HG03442 (cell line): ENCODE results near the gene IARS2.
"Not testable (repeated sequence)": the region's sequence is repeated elsewhere in the genome, so short reads cannot be mapped to it uniquely, and the experiment has no call there.

ENCODE experiments used
- ATAC-seq: cut with Tn5 transposase; IDR thresholded peaks from one replicate; pipeline ENCODE4 v1.9.1; 2021; ENCODE audit warnings: mild to moderate bottlenecking, moderate library complexity; ENCODE audit not compliant: unreplicated experiment

Gene IARS2

GRCh38 chr1:220094016-220094911, at the start of gene IARS2:
Gene IARS2 (plus strand): TSS chr1:220094132. CDS start chr1:220094217, 85 bp downstream.
- peak; percentile 60 for ATAC-seq

DNA sequence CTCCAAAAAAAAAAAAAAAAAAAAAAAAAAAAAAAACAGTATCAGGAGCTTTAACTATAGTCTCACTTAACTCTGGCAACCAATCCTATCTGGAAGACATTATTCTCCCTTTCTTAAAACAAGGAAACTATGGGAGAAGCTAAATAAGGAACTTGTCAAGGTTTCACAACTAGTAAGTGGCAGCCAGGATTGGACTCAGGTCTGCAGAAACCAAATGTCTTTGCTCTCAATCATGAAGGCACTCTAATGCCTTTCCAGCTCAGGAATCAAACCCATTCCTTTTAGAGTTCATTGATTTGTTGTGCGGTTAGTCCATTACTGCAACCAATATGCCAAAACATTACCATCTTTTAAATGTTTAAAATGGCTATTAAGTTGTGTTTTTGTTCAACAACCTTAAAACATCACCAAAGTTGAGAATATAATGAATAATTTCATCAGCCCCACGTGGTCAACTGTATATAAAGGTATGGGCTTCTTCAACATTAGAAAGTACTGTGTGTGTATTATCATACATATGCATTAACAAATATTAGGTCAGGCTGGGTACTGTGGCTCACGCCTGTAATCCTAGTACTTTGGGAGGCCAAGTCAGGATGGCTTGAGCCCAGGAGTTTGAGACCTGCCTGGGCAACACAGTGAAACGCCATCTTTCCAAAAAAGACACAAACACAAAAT, 49.1 kb upstream of the IARS2 start:
- no peak for ATAC-seq

GRCh38 chr1:220045356-220046051, 48.4 kb upstream of the IARS2 start:
- ATAC-seq, result no peak

- peak; percentile 98 for ATAC-seq
These were observed 47.6 kb upstream of the IARS2 start, which contains the start of gene EPRS1 for GRCh38 chr1:220046052-220046930. Gene EPRS1 (minus strand): TSS chr1:220046505. CDS start chr1:220046388, 117 bp downstream.

DNA sequence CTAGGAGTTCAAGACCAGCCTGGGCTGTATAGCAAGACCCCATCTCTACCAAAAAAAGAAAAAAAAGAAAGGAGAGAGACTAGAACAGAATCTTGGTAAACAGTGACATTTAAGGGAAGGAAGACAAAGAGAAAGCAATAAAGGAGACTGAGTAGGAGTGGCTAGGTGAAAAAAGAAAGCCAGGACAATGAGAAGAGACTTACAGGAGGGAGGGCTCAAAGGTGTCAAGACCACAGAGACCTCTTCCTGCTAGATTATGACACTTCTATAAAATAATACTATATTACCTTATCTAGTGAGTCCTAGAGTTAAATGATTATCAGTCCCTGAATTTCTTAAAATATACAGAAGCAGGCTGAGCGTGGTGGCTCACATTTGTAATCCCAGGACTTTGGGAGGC, 37.6 kb upstream of the IARS2 start:
- ATAC-seq, result no peak

- no peak for ATAC-seq
These were observed 33.1 kb upstream of the IARS2 start for GRCh38 chr1:220060876-220061275.

DNA sequence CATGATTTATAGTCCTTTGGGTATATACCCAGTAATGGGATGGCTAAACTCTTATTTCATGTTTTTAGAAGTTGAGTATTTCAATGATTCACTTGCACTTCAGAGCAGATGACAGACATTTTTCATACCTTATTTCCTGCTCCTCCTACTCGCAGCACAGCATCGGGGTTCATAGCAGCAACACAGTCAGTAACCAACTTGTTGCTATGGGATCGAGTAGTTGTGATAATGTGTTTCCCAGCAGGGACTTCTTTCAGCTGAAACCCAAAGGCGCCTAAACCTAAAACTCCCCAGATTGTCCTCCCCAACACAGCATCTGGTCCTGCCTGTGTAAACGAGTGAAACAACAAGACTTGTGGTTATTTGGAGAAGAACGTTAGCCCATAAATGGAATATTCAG, 31.3 kb upstream of the IARS2 start:
- no peak for ATAC-seq

DNA sequence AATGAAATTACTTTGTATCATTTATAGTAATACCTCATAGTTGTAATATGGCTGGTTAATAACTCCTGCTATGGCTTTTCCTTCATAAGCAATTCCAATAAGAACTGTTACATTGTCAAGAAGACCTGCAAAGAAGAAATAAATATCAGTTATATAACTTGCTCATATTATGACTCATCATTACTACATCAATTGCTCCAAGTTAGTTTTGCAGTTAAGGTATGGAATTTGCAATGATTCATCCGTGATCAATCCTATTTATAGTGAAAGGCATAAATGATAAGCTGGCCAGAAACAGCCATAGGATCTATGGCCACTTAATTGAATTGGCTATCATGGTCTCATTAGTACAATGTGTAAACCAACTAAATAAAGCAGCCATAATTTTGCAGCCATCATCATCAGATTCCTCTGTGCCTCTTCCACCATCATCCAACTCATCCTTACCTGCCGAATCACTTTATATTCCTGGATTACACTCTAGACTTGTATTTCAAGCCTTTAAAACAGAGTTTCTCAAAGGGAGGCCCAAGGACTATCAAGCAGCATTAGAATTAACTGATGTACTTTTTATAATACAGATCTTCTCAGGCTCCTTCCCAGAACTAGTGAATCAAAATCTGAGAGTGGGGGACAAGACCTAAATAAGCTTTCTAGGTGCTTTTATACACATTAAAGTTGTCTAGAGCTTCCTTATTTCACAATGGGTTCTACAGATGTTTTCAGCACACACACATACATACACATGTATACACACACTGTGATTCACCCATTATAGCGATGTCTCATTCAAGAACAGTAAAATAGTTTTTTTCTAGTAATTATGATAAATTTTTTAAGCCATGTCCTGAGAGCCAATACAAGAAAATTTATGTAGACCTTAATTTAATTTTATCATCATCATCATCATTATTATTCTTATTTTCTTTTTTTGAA, 26.4 kb upstream of the IARS2 start:
- no peak for ATAC-seq

GRCh38 chr1:220076861-220077762, 16.8 kb upstream of the IARS2 start:
- ATAC-seq, result no peak

GRCh38 chr1:220077887-220078286, 16.0 kb upstream of the IARS2 start:
- no peak for ATAC-seq

DNA sequence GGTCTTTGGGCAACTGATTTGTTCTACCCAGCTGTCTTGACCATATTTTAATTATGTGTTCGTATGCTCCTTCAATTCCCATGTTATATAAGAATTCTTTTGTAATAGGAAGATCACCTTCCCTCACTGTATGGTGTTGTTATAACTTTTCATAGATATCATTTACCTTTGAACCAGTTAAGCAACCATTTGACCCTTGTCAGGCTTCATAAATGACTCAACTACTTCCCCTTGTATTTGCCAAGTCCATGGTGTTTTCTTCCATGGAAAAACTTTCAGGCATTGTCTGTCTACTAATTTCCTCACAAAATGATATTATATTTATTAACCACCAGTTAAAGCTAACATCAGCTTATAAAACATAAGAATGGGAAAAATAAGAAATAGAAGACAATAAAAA, 9.5 kb upstream of the IARS2 start:
- no peak for ATAC-seq

GRCh38 chr1:220086261-220086686, 7.7 kb upstream of the IARS2 start:
- peak; percentile 47 for ATAC-seq

- peak; percentile 53 for ATAC-seq
These were observed 4.0 kb upstream of the IARS2 start, which contains the start of gene BPNT1 for GRCh38 chr1:220089650-220090556. Gene BPNT1 (minus strand): TSS chr1:220089788. CDS start chr1:220079846, 9,942 bp downstream.

DNA sequence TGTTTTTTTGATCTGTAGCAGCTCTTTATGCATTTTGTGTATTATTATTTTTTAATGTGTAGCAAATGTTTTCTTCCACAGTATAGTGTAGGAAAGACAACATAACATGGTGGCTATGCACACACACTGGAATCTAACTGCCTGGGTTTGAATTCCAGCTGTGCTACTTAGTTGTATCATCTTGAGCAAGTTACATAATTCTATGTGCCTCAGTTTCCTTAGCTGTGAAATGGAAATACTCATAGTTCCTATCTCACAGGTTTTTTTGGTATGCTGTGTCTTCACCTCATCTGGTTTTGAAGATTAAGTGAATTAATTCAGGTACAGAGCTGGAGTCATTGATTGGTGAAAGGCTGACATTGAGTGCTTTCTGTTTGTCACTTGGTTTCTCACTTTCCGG, 1.2 kb upstream of the IARS2 start:
- ATAC-seq, result no peak

DNA sequence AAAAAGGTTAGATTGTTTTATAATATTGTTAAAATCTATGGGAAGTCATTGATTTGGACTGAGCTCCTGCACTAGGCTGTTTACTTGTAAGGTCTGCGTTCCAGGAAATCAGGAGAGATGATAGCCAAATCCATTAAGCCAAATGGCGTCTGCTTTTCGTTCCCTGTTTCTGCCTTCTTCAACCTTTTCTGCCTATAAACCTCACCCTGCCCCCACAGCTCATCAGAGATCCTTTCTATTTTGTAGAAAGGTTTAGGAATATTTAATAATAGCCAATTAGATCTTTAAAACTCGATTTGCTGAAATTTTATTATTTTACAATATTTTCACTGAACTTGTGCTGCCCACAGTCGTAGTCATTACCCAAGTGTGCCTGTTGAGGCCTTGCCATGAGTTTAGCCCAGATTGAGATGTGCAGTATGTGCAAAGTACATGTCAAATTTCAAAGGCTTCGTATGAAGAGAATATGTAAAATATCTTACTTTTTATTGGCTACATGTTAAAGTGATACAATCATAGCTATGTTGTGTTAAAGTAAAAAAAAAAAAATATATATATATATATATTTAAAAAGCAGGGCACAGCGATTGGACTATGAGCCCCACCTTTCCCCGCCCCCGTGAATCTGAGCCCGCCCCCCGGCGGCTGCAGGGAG, 444 bp upstream of the IARS2 start:
- peak; percentile 9 for ATAC-seq

DNA sequence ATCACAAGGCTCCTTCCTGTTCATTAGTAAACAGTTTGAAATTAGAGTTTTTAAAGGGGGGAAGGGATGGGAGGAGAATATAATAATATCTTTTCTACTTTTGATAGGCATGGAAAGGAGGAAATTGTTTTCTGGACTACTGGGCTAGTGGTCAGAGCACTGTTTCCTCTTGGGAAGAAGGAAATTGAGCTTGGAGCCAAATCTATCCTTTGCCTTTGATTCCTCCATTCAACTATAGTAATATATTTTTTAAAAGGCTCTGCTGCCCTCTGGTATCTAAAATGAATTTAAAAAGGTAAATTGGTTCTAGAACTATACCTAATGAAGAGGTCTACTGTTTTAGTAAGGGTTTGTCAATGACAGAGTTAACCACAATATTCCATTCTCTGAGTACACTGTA, 5.9 kb downstream of the IARS2 start:
- no peak for ATAC-seq

DNA sequence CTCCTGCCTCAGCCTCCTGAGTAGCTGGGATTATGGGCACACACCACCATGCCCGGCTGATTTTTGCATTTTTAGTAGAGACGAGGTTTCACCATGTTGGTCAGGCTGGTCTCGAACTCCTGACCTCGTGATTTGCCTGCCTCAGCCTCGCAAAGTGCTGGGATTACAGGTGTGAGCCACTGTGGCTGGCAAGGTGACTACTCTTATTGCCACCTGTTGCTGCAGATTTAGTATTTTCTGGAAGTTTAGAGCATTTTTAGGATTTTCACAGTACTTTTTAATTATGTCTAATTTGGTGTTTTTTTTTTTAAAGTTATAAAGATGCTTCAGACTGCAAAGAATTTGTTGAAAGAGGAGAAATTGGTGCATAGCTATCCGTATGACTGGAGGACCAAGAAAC, 16.5 kb downstream of the IARS2 start:
- not testable (repeated sequence) for ATAC-seq
